HCT116 (cell line): Measurements from ENCODE around the gene MYO7B. TPM values are rescaled to one million over a fixed set of nuclear protein-coding genes. Genes with fewer than 3 reads are reported as not detected.

Source experiments
- ATAC-seq: fragments of 200-7000 bp; cut with Tn5 transposase; 2 replicates; pipeline ENCODE4 v1.9.1; 2020; ENCODE audit warnings: mild to moderate bottlenecking, moderate library complexity
- BruUV-seq: library from RNA; stranded (reverse); fragments of 400-500 nt; replicated peaks from 2 replicates; lab custom pipeline; 2021; lab: Mats Ljungman, UMichigan
- CTCF ChIA-PET: fragments of 300-600 bp; sonication (Branson Sonifier 250); formaldehyde crosslinking; loops from one replicate; lab custom pipeline; 2021; ENCODE audit warnings: antibody characterized with exemption; lab: Charles Lee
- POLR2A ChIA-PET: fragments of 300-600, 350-600 bp; sonication (Branson Sonifier 250); formaldehyde crosslinking; loops from one replicate; lab custom pipeline; 2021; ENCODE audit warnings: antibody characterized with exemption; lab: Charles Lee
- RAD21 ChIA-PET, 2 experiments: fragments of 300-600 bp; sonication (Branson Sonifier 250); formaldehyde crosslinking; loops; one replicate each; lab custom pipeline; 2023; ENCODE audit warnings: low total read pairs in 2 of 2; ENCODE audit not compliant: uncharacterized antibody in 2 of 2, unreplicated experiment in 2 of 2, low non-redundant PET in 1 of 2; lab: Charles Lee
- DNase-seq: peaks from one replicate; pipeline ENCODE4 v3.0.0-alpha.2; 2010; ENCODE audit warnings: low read depth, low spot score
- H2AFZ ChIP-seq: fragments of 200-600 bp; shearing (Covaris generic), sonication (generic); 2 replicates; pipeline ENCODE4 v1.6.1; 2017; ENCODE audit warnings: low read depth, mixed run types, mixed read lengths, antibody characterized with exemption, low read length; ENCODE audit not compliant: poor library complexity, severe bottlenecking
- H3K27ac ChIP-seq: 2 replicates; pipeline ENCODE4 v1.5.1; 2012; ENCODE audit warnings: low read depth, low read length
- H3K27me3 ChIP-seq: fragments of 200-600 bp; sonication (generic); 2 replicates; pipeline ENCODE4 v1.6.1; 2016; ENCODE audit warnings: mixed run types, low read length, mixed read lengths; ENCODE audit not compliant: insufficient read depth
- H3K36me3 ChIP-seq, 2 experiments: fragments of 200-500 bp in 1 of 2; fragments of 200-600 bp in 1 of 2; sonication (Bioruptor generic) in 1 of 2; sonication (generic) in 1 of 2; 2 replicates each; pipeline versions ENCODE4 v1.5.1 to v1.6.1; 2014 to 2016; ENCODE audit warnings: low read length in 2 of 2, inconsistent platforms in 1 of 2, mixed read lengths in 1 of 2, mixed run types in 1 of 2; ENCODE audit not compliant: insufficient read depth in 2 of 2, control insufficient read depth in 1 of 2
- H3K4me1 ChIP-seq, 2 experiments: fragments of 200-600 bp in 1 of 2; sonication (generic) in 1 of 2; 2 replicates each; pipeline versions ENCODE4 v1.5.1 to v1.6.1; 2012 to 2017; ENCODE audit warnings: low read length in 2 of 2, inconsistent platforms in 1 of 2, mild to moderate bottlenecking in 1 of 2, mixed read lengths in 1 of 2, mixed run types in 1 of 2, moderate library complexity in 1 of 2; ENCODE audit not compliant: insufficient read depth in 2 of 2, control insufficient read depth in 1 of 2
- H3K4me2 ChIP-seq: fragments of 200-600 bp; sonication (generic); 2 replicates; pipeline ENCODE4 v1.6.1; 2017; ENCODE audit warnings: mixed run types, low read length, mixed read lengths
- H3K4me3 ChIP-seq, 2 experiments: fragments of 200-600 bp in 1 of 2; sonication (generic) in 1 of 2; replicated peaks in 1 of 2; 2 replicates each; pipeline ENCODE4 v1.5.1; 2011 to 2016; ENCODE audit warnings: low read length in 2 of 2, control low read depth in 1 of 2, low read depth in 1 of 2, mild to moderate bottlenecking in 1 of 2, mixed read lengths in 1 of 2, mixed run types in 1 of 2
- H3K79me2 ChIP-seq: fragments of 200-600 bp; sonication (generic); 2 replicates; pipeline ENCODE4 v1.6.1; 2017; ENCODE audit warnings: mild to moderate bottlenecking, mixed run types, low read length, moderate library complexity, mixed read lengths; ENCODE audit not compliant: insufficient read depth
- H3K9ac ChIP-seq: fragments of 200-600 bp; sonication (generic); 2 replicates; pipeline ENCODE4 v1.6.1; 2016; ENCODE audit warnings: low read length, mixed read lengths
- H3K9me2 ChIP-seq: fragments of 200-600 bp; sonication (generic), shearing (Covaris generic); 2 replicates; pipeline ENCODE4 v1.6.1; 2017; ENCODE audit warnings: mixed run types, mild to moderate bottlenecking, moderate library complexity; ENCODE audit not compliant: insufficient read depth
- H3K9me3 ChIP-seq, 2 experiments: fragments of 200-500 bp in 1 of 2; fragments of 200-600 bp in 1 of 2; sonication (Bioruptor generic) in 1 of 2; sonication (generic) in 1 of 2; 2 replicates each; pipeline ENCODE4 v1.6.1; 2014 to 2017; ENCODE audit warnings: low read length in 2 of 2, mixed read lengths in 2 of 2, inconsistent platforms in 1 of 2, low read depth in 1 of 2, mild to moderate bottlenecking in 1 of 2, mixed run types in 1 of 2, moderate library complexity in 1 of 2; ENCODE audit not compliant: control insufficient read depth in 1 of 2, insufficient read depth in 1 of 2
- H4K20me1 ChIP-seq: fragments of 200-600 bp; sonication (generic), shearing (Covaris generic); 2 replicates; pipeline ENCODE4 v1.6.1; 2017; ENCODE audit warnings: mixed run types, mild to moderate bottlenecking, moderate library complexity; ENCODE audit not compliant: insufficient read depth
- ATF3 ChIP-seq: IDR thresholded peaks from 2 replicates; pipeline ENCODE4 v1.6.1; 2012
- CBX3 ChIP-seq: IDR thresholded peaks from 2 replicates; pipeline ENCODE4 v1.6.1; 2012; ENCODE audit warnings: low read depth
- CEBPB ChIP-seq: IDR thresholded peaks from 2 replicates; pipeline ENCODE4 v1.6.1; 2012; ENCODE audit warnings: low read depth
- EGR1 ChIP-seq: IDR thresholded peaks from 2 replicates; pipeline ENCODE4 v1.6.1; 2012; ENCODE audit warnings: low read depth
- ELF1 ChIP-seq: IDR thresholded peaks from 2 replicates; pipeline ENCODE4 v1.6.1; 2012; ENCODE audit warnings: low read depth, borderline replicate concordance
- EZH2 ChIP-seq: fragments of 200-600 bp; sonication (generic); IDR thresholded peaks from 2 replicates; pipeline ENCODE4 v1.6.1; 2017; ENCODE audit warnings: antibody characterized with exemption, mixed run types
- EZH2phosphoT487 ChIP-seq: fragments of 200-600 bp; IDR thresholded peaks from 2 replicates; pipeline ENCODE4 v1.6.1; 2018; ENCODE audit warnings: antibody characterized with exemption, borderline replicate concordance
- FOSL1 ChIP-seq: IDR thresholded peaks from 2 replicates; pipeline ENCODE4 v1.6.1; 2012; ENCODE audit warnings: low read depth
- JUND ChIP-seq: IDR thresholded peaks from 2 replicates; pipeline ENCODE4 v1.6.1; 2012
- MAX ChIP-seq: IDR thresholded peaks from 2 replicates; pipeline ENCODE4 v1.6.1; 2012
- POLR2A ChIP-seq: IDR thresholded peaks from 2 replicates; pipeline ENCODE4 v1.7.0; 2011; ENCODE audit warnings: borderline replicate concordance; ENCODE audit not compliant: insufficient read depth, insufficient read length; ENCODE audit errors: extremely low read depth
- POLR2AphosphoS5 ChIP-seq: IDR thresholded peaks from 2 replicates; pipeline ENCODE4 v1.6.1; 2011; ENCODE audit warnings: mild to moderate bottlenecking, low read depth, low read length, moderate library complexity
- RAD21 ChIP-seq: IDR thresholded peaks from 2 replicates; pipeline ENCODE4 v1.6.1; 2012; ENCODE audit warnings: low read depth, mild to moderate bottlenecking
- REST ChIP-seq: IDR thresholded peaks from 2 replicates; pipeline ENCODE4 v1.6.1; 2012; ENCODE audit warnings: low read depth
- SIN3A ChIP-seq: IDR thresholded peaks from 2 replicates; pipeline ENCODE4 v1.6.1; 2012; ENCODE audit warnings: low read depth
- SP1 ChIP-seq: IDR thresholded peaks from 2 replicates; pipeline ENCODE4 v1.6.1; 2012; ENCODE audit warnings: low read depth
- SRF ChIP-seq: IDR thresholded peaks from 2 replicates; pipeline ENCODE4 v1.6.1; 2012; ENCODE audit warnings: low read depth
- TCF7L2 ChIP-seq: IDR thresholded peaks from 2 replicates; pipeline ENCODE4 v1.7.0; 2011; ENCODE audit warnings: borderline replicate concordance, inconsistent platforms; ENCODE audit not compliant: insufficient read depth, insufficient read length; ENCODE audit errors: extremely low read depth
- ZBTB33 ChIP-seq: IDR thresholded peaks from 2 replicates; pipeline ENCODE4 v1.6.1; 2011; ENCODE audit warnings: mild to moderate bottlenecking, low read length, moderate library complexity; ENCODE audit not compliant: insufficient replicate concordance; ENCODE audit errors: extremely low read depth
- ZFX ChIP-seq: fragments of 450-650 bp; IDR thresholded peaks from 2 replicates; pipeline ENCODE4 v1.6.1; 2017
- intact Hi-C: fragments of 100-400 bp; cut with micrococcal nuclease; formaldehyde crosslinking; loops from 2 replicates; pipeline ENCODE4 v1.10.0; 2022
- total RNA-seq: library from RNA; stranded (reverse); gene quantifications from one replicate; pipeline ENCODE4 v1.2.1, GENCODE V29; 2021; ENCODE audit not compliant: unreplicated experiment

Gene MYO7B
- total RNA-seq, 1 experiment from 2014 or later = 0.07 TPM

GRCh38 chr2:127586136-127586535 lies 50.7 kb downstream of the MYO7B start:
- RAD21 ChIA-PET = no interaction called here
- intact Hi-C loops = no loop called here
- H2AFZ ChIP-seq = no peak overlapping the region
- no peaks in the 10 kb centered on the region for H3K9me3 ChIP-seq
- no peak overlapping the region for H3K4me3 ChIP-seq
- no peaks in the 10 kb centered on the region for H3K27me3 ChIP-seq
- no peak overlapping the region for H3K9ac ChIP-seq
- H3K79me2 ChIP-seq = no peaks in the 10 kb centered on the region
- TF ChIP-seq REST (no peak), ZFX (no peak), RAD21 (no peak), JUND (no peak), TCF7L2 (no peak), POLR2A (no peak), CBX3 (no peak), ATF3 (no peak), FOSL1 (no peak), POLR2AphosphoS5 (no peak), SIN3A (no peak), CEBPB (no peak), MAX (no peak), ELF1 (no peak), SRF (no peak), EGR1 (no peak), EZH2 (no peak), SP1 (no peak), EZH2phosphoT487 (no peak), ZBTB33 (no peak)
- no peak overlapping the region for H3K27ac ChIP-seq
- DNase-seq (no peak), ATAC-seq (no peak)
- POLR2A ChIA-PET = no interaction called here
- no peaks in the 10 kb centered on the region for H4K20me1 ChIP-seq
- no peak overlapping the region for H3K4me2 ChIP-seq
- peaks cover 0 to 1% of the 10 kb centered on the region in 2 experiments; a peak in 1 of 4 replicates for H3K4me1 ChIP-seq
- BruUV-seq = no TSS peak
- CTCF ChIA-PET = no interaction called here
- H3K9me2 ChIP-seq = no peaks in the 10 kb centered on the region
- no peaks in the 10 kb centered on the region for H3K36me3 ChIP-seq
